ENCODE measurements around the gene TNFRSF4. TPM values are rescaled to one million over a fixed set of nuclear protein-coding genes. Genes with fewer than 3 reads are reported as not detected.
A peak's percentile ranks its signal among the peaks of the same experiment; 100 is the strongest.

TNFRSF4 gene
- total and polyA plus RNA-seq, 2 of the 13 experiments (the other 11 are each of a cell fraction or from before 2014, with no cell fraction given), result not detected

- peaks cover 53% of the 10 kb centered on the region for H3K79me2 ChIP-seq (ENCODE audit: insufficient read depth, low read length)
- no peak overlapping the region for H3K9ac ChIP-seq (ENCODE audit: insufficient read depth, low read depth, low read length)
- H3K4me2 ChIP-seq (ENCODE audit: low read depth, low read length), result no peak overlapping the region
- ChIA-PET POLR2A (no interaction called here), CTCF (ENCODE audit: low intra/inter-chr PET ratio, low total read pairs) (no interaction called here)
- intact Hi-C loops (cut with micrococcal nuclease; ENCODE audit: unreplicated experiment), result no loop called here
- H2AFZ ChIP-seq (ENCODE audit: low read length), result no peak overlapping the region
- H4K20me1 ChIP-seq (ENCODE audit: insufficient read depth, low read length), result 0 out of 2 replicates have a peak, but pooled peaks cover 7% of the 10 kb centered on the region
- no peak overlapping the region for H3K4me3 ChIP-seq (replicated peaks in 1 of 3; ENCODE audit: insufficient read depth in 1 of 3, low read depth in 2 of 3, low read length in 3 of 3)
- ATAC-seq (no peak), FAIRE-seq (no peak), DNase-seq (ENCODE audit: low spot score) (no peak)
- in situ Hi-C loops (cut with HindIII; ENCODE audit: extremely low pct_ligation_motif_present, low pct_unique_long_range_greater_than_20kb), result no loop called here
- H3K27me3 ChIP-seq (ENCODE audit: control insufficient read depth in 1 of 2, insufficient read depth in 2 of 2, low read length in 2 of 2), result no peaks in the 10 kb centered on the region; a peak in 1 of 5 replicates
- H3K4me1 ChIP-seq (ENCODE audit: insufficient read depth, low read length), result peaks cover 24% of the 10 kb centered on the region
- TF ChIP-seq TOE1 (CRISPR knock-in tag; IDR thresholded peaks at IDR 0.05) (no peak), AGO2 (optimal IDR thresholded peaks at IDR 0.05; ENCODE audit: low read depth, low read length) (peak; percentile 62), RBFOX2 (IDR thresholded peaks at IDR 0.05; ENCODE audit: low read depth, low read length) (peak; percentile 48)
- WGBS (ENCODE audit: low lambda C conversion rate), result 93% methylated on average over 14 of the region's 30 CpGs
- no peak overlapping the region for H3K27ac ChIP-seq (ENCODE audit: extremely low read length, insufficient read depth, low read length)
- BruUV-seq (replicated peaks), result no TSS peak
- peaks cover 19 to 47% of the 10 kb centered on the region in 2 experiments for H3K36me3 ChIP-seq (replicated peaks in 1 of 2; ENCODE audit: control insufficient read depth in 1 of 2, insufficient read depth in 2 of 2, low read length in 2 of 2)
- no peaks in the 10 kb centered on the region for H3K9me3 ChIP-seq (ENCODE audit: low read length)
These were observed 14.2 kb upstream of the TNFRSF4 start for GRCh38 chr1:1228187-1228586.

DNA sequence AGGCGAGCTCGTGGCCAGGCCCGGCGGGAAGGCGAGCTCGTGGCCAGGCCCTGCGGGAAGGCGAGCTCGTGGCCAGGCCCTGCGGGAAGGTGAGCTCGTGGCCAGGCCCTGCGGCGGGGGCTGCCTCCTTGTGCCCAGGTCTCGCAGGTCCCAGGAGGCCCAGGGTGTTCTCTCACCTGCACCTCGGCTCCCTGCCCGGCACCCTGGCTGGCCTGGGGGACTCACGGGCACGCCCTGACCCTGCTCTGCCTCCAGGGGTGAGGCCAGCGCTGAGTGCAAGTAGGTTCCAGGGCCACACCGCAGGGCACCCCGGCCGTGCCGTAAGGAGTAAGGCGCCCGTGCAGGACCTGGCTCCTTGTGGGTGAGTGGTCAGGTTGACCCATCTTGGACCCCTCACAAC lies 13.4 kb upstream of the TNFRSF4 start:
- Histone ChIP-seq H3K79me2 (ENCODE audit: insufficient read depth, low read length) (peaks cover 49% of the 10 kb centered on the region), H4K20me1 (ENCODE audit: insufficient read depth, low read length) (0 out of 2 replicates have a peak, but pooled peaks cover 7% of the 10 kb centered on the region), H3K9ac (ENCODE audit: insufficient read depth, low read depth, low read length) (no peak overlapping the region), H3K27ac (ENCODE audit: extremely low read length, insufficient read depth, low read length) (no peak overlapping the region), H3K4me1 (ENCODE audit: insufficient read depth, low read length) (peaks cover 16% of the 10 kb centered on the region), H2AFZ (ENCODE audit: low read length) (no peak overlapping the region), H3K36me3 (replicated peaks in 1 of 2; ENCODE audit: control insufficient read depth in 1 of 2, insufficient read depth in 2 of 2, low read length in 2 of 2) (peaks cover 27 to 55% of the 10 kb centered on the region in 2 experiments), H3K9me3 (ENCODE audit: low read length) (no peaks in the 10 kb centered on the region), H3K27me3 (ENCODE audit: control insufficient read depth in 1 of 2, insufficient read depth in 2 of 2, low read length in 2 of 2) (no peaks in the 10 kb centered on the region; a peak in 1 of 5 replicates), H3K4me2 (ENCODE audit: low read depth, low read length) (no peak overlapping the region), H3K4me3 (replicated peaks in 1 of 3; ENCODE audit: insufficient read depth in 1 of 3, low read depth in 2 of 3, low read length in 3 of 3) (no peak overlapping the region)
- CTCF ChIA-PET (ENCODE audit: low intra/inter-chr PET ratio, low total read pairs), result no interaction called here
- TF ChIP-seq AGO2 (optimal IDR thresholded peaks at IDR 0.05; ENCODE audit: low read depth, low read length), result peak; percentile 0
- no peak for TF ChIP-seq ZNF3 (CRISPR knock-in tag; IDR thresholded peaks at IDR 0.05)
- in situ Hi-C loops (cut with HindIII; ENCODE audit: extremely low pct_ligation_motif_present, low pct_unique_long_range_greater_than_20kb) (no loop called here), intact Hi-C loops (cut with micrococcal nuclease; ENCODE audit: unreplicated experiment) (no loop called here)
- DNase-seq (ENCODE audit: low spot score) (no peak), FAIRE-seq (no peak), ATAC-seq (no peak)
- POLR2A ChIA-PET, result no interaction called here
- WGBS (ENCODE audit: low lambda C conversion rate), result no CpG with 5 or more reads among the region's 25 CpGs
- no TSS peak for BruUV-seq (replicated peaks)
